Endothelial cell (in vitro differentiated cells): ENCODE measurements around the gene NBEA. TPM values are rescaled to one million over a fixed set of nuclear protein-coding genes. Genes with fewer than 3 reads are reported as not detected.

Source experiments
- DNase-seq: peaks from one replicate; pipeline ENCODE4 v3.0.0; 2021; ENCODE audit warnings: low spot score
- H3K27ac Mint-ChIP-seq: one replicate; pipeline ENCODE4 v1.8.0; 2021; ENCODE audit warnings: mixed read lengths, inconsistent platforms; ENCODE audit not compliant: unreplicated experiment
- H3K27me3 Mint-ChIP-seq: one replicate; pipeline ENCODE4 v1.8.0; 2021; ENCODE audit warnings: mild to moderate bottlenecking, moderate library complexity, mixed read lengths, inconsistent platforms; ENCODE audit not compliant: unreplicated experiment
- H3K36me3 Mint-ChIP-seq: one replicate; pipeline ENCODE4 v1.8.0; 2021; ENCODE audit warnings: mild to moderate bottlenecking, low read depth, mixed read lengths, inconsistent platforms; ENCODE audit not compliant: unreplicated experiment
- H3K4me1 Mint-ChIP-seq: one replicate; pipeline ENCODE4 v1.8.0; 2021; ENCODE audit warnings: mild to moderate bottlenecking, mixed read lengths, inconsistent platforms; ENCODE audit not compliant: unreplicated experiment
- H3K4me3 Mint-ChIP-seq: one replicate; pipeline ENCODE4 v1.8.0; 2021; ENCODE audit warnings: mild to moderate bottlenecking, mixed read lengths, inconsistent platforms; ENCODE audit not compliant: unreplicated experiment
- H3K9me3 Mint-ChIP-seq: one replicate; pipeline ENCODE4 v1.8.0; 2021; ENCODE audit warnings: mixed read lengths, inconsistent platforms; ENCODE audit not compliant: unreplicated experiment
- CTCF ChIP-seq: fragments of 200-600 bp; sonication (generic); IDR thresholded peaks from one replicate; pipeline ENCODE4 v1.5.0; 2021; ENCODE audit warnings: antibody characterized with exemption; ENCODE audit not compliant: unreplicated experiment
- total RNA-seq: library from RNA; stranded (reverse); fragmentation: NEBNext Ultra II Directional; extraction: Animal tissue kit (Norgen Biotek cat#: 25700); gene quantifications from one replicate; pipeline ENCODE4 v1.2.1, GENCODE V29; 2021; ENCODE audit not compliant: unreplicated experiment

The NBEA gene
- total RNA-seq, 1 donor from 2014 or later, result 11.7 TPM

GRCh38 chr13:35219021-35219420, 277.0 kb downstream of the NBEA start:
- no peak for DNase-seq
- TF ChIP-seq CTCF, result no peak
- H3K27ac Mint-ChIP-seq, result no peak overlapping the region

GRCh38 chr13:35225159-35225558, 283.1 kb downstream of the NBEA start:
- Mint-ChIP-seq H3K4me1 (peaks cover 4% of the 10 kb centered on the region), H3K4me3 (no peak overlapping the region), H3K27me3 (no peaks in the 10 kb centered on the region), H3K27ac (no peak overlapping the region), H3K9me3 (no peaks in the 10 kb centered on the region), H3K36me3 (no peaks in the 10 kb centered on the region)
- TF ChIP-seq CTCF, result no peak
- no peak for DNase-seq

More at GRCh38 chr13:35219021-35219420, 277.0 kb downstream of the NBEA start:
- H3K9me3 Mint-ChIP-seq, result no peaks in the 10 kb centered on the region
- H3K4me3 Mint-ChIP-seq, result no peak overlapping the region
- H3K4me1 Mint-ChIP-seq, result peaks cover 10% of the 10 kb centered on the region
- no peaks in the 10 kb centered on the region for H3K36me3 Mint-ChIP-seq
- H3K27me3 Mint-ChIP-seq, result no peaks in the 10 kb centered on the region

- H3K27me3 Mint-ChIP-seq, result no peaks in the 10 kb centered on the region
- DNase-seq, result no peak
- TF ChIP-seq CTCF, result no peak
- no peaks in the 10 kb centered on the region for H3K36me3 Mint-ChIP-seq
- peaks cover 4% of the 10 kb centered on the region for H3K4me1 Mint-ChIP-seq
- H3K4me3 Mint-ChIP-seq, result no peak overlapping the region
- no peaks in the 10 kb centered on the region for H3K9me3 Mint-ChIP-seq
- H3K27ac Mint-ChIP-seq, result no peak overlapping the region
These were observed 283.5 kb downstream of the NBEA start for GRCh38 chr13:35225582-35225981.

GRCh38 chr13:35228536-35228935, 286.5 kb downstream of the NBEA start:
- peaks cover 12% of the 10 kb centered on the region for H3K4me1 Mint-ChIP-seq
- no peaks in the 10 kb centered on the region for H3K9me3 Mint-ChIP-seq
- no peak overlapping the region for H3K4me3 Mint-ChIP-seq
- no peak for TF ChIP-seq CTCF
- H3K27ac Mint-ChIP-seq, result no peak overlapping the region
- DNase-seq, result no peak
- no peaks in the 10 kb centered on the region for H3K27me3 Mint-ChIP-seq
- H3K36me3 Mint-ChIP-seq, result no peaks in the 10 kb centered on the region

- H3K27ac Mint-ChIP-seq, result no peak overlapping the region
- no peaks in the 10 kb centered on the region for H3K36me3 Mint-ChIP-seq
These were observed 289.4 kb downstream of the NBEA start for GRCh38 chr13:35231426-35231825.

More at GRCh38 chr13:35231426-35231825, 289.4 kb downstream of the NBEA start:
- Mint-ChIP-seq H3K27me3 (no peaks in the 10 kb centered on the region), H3K4me3 (no peak overlapping the region), H3K9me3 (no peaks in the 10 kb centered on the region), H3K4me1 (peaks cover 15% of the 10 kb centered on the region)
- DNase-seq, result no peak
- no peak for TF ChIP-seq CTCF
